ENCODE measurements around the gene AGAP2. TPM values are rescaled to one million over a fixed set of nuclear protein-coding genes. Genes with fewer than 3 reads are reported as not detected.

The AGAP2 gene
- polyA plus RNA-seq, 4 donors: 0.79 to 1.5 (median 1.4) TPM

GRCh38 chr12:57769594-57769993, 31.1 kb upstream of the AGAP2 start:
- DNase-seq (ENCODE audit: low read depth in 4 of 4, low spot score in 3 of 4): no peak

GRCh38 chr12:57767876-57768275, 29.3 kb upstream of the AGAP2 start:
- no peak for DNase-seq (ENCODE audit: low read depth in 4 of 4, low spot score in 3 of 4)

- no peak for DNase-seq (ENCODE audit: low read depth in 4 of 4, low spot score in 3 of 4)
Observed at GRCh38 chr12:57767305-57767698, 28.8 kb upstream of the AGAP2 start.

GRCh38 chr12:57766464-57767304, 28.1 kb upstream of the AGAP2 start, which contains the start of gene CYP27B1:
CYP27B1 (minus strand) TSS chr12:57767078; CDS start chr12:57767041, 37 bp downstream.
- no peak for DNase-seq (ENCODE audit: low read depth in 4 of 4, low spot score in 3 of 4)

- no peak for DNase-seq (ENCODE audit: low read depth in 4 of 4, low spot score in 3 of 4)
Observed at GRCh38 chr12:57765698-57766463, 27.3 kb upstream of the AGAP2 start.

GRCh38 chr12:57765003-57765697, 26.6 kb upstream of the AGAP2 start:
- no peak for DNase-seq (ENCODE audit: low read depth in 4 of 4, low spot score in 3 of 4)

GRCh38 chr12:57764662-57765002, 26.1 kb upstream of the AGAP2 start:
- DNase-seq (ENCODE audit: low read depth in 4 of 4, low spot score in 3 of 4): no peak

GRCh38 chr12:57763881-57764661, 25.5 kb upstream of the AGAP2 start:
- no peak for DNase-seq (ENCODE audit: low read depth in 4 of 4, low spot score in 3 of 4)

GRCh38 chr12:57762463-57762862, 23.9 kb upstream of the AGAP2 start:
- no peak for DNase-seq (ENCODE audit: low read depth in 4 of 4, low spot score in 3 of 4)

- DNase-seq (ENCODE audit: low read depth in 4 of 4, low spot score in 3 of 4): no peak
Observed at GRCh38 chr12:57761391-57761998, 23.0 kb upstream of the AGAP2 start.

GRCh38 chr12:57760347-57760982, 21.9 kb upstream of the AGAP2 start:
- no peak for DNase-seq (ENCODE audit: low read depth in 4 of 4, low spot score in 3 of 4)

GRCh38 chr12:57759360-57759980, 20.9 kb upstream of the AGAP2 start:
- no peak for DNase-seq (ENCODE audit: low read depth in 4 of 4, low spot score in 3 of 4)

GRCh38 chr12:57758552-57759359, 20.2 kb upstream of the AGAP2 start:
- DNase-seq (ENCODE audit: low read depth in 4 of 4, low spot score in 3 of 4): no peak

- no peak for DNase-seq (ENCODE audit: low read depth in 4 of 4, low spot score in 3 of 4)
Observed at GRCh38 chr12:57757771-57758170, 19.2 kb upstream of the AGAP2 start.

GRCh38 chr12:57756406-57757341, 18.1 kb upstream of the AGAP2 start:
- no peak for DNase-seq (ENCODE audit: low read depth in 4 of 4, low spot score in 3 of 4)

GRCh38 chr12:57755454-57756372, 17.2 kb upstream of the AGAP2 start:
- DNase-seq (ENCODE audit: low read depth in 4 of 4, low spot score in 3 of 4): no peak

Data from left renal pelvis (tissue), 4 donors.